ENCODE results near the gene CCDC149. TPM values are rescaled to one million over a fixed set of nuclear protein-coding genes. Genes with fewer than 3 reads are reported as not detected.

The CCDC149 gene
- total and polyA plus RNA-seq, 2 donors (not counting 1 experiment from before 2014, with no cell fraction given), result not detected

DNA sequence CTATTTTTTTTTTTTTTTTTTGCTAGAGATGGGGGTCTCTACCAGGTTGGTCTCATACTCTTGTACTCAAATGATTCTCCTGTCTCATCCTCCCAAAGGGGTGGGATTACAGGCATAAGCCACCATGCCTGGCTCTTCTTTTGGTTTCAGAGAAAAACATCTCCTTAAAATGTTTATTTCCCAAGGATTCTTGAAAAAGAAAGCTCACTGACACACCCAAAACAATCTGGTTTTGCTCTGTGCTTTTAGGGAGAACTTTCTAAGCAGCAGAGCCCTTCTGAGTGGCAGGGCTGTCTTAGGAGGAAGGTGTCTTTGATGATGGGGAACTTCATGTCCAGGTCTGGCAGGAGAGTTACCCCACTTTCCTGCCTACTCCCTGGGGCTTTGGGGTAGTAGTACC, 116.2 kb downstream of the CCDC149 start:
- Histone ChIP-seq H3K9ac (ENCODE audit: low read length) (no peak overlapping the region), H3K4me3 (ENCODE audit: control extremely low read depth in 1 of 5, extremely low read depth in 1 of 5, insufficient read depth in 1 of 5, low read depth in 2 of 5, low read length in 4 of 5) (no peak overlapping the region), H3K36me3 (replicated peaks in 1 of 2; ENCODE audit: control extremely low read depth in 1 of 2, control insufficient read depth in 1 of 2, extremely low read depth in 1 of 2, insufficient read depth in 2 of 2, low read length in 1 of 2) (no peaks in the 10 kb centered on the region), H3K4me2 (replicated peaks; ENCODE audit: low read depth, low read length, poor library complexity, severe bottlenecking) (no peak overlapping the region), H3K27me3 (replicated peaks in 1 of 4; ENCODE audit: control extremely low read depth in 1 of 4, control insufficient read depth in 3 of 4, insufficient read depth in 4 of 4, low read length in 3 of 4) (peaks cover 0 to 22% (median 7%) of the 10 kb centered on the region in 4 experiments), H3K27ac (ENCODE audit: low read length in 2 of 2) (no peak overlapping the region), H4K20me1 (ENCODE audit: control insufficient read depth, insufficient read depth, low read length, poor library complexity, severe bottlenecking) (no peaks in the 10 kb centered on the region), H2AFZ (ENCODE audit: insufficient read depth, low read depth, low read length, poor library complexity, severe bottlenecking) (no peak overlapping the region), H3K4me1 (ENCODE audit: control insufficient read depth in 2 of 2, insufficient read depth in 2 of 2, low read length in 2 of 2) (no peaks in the 10 kb centered on the region), H3K9me3 (ENCODE audit: control extremely low read depth in 1 of 3, control insufficient read depth in 2 of 3, insufficient read depth in 1 of 3, low read length in 2 of 3) (peaks cover 0 to 6% (median 0%) of the 10 kb centered on the region in 3 donors), H3K79me2 (ENCODE audit: control insufficient read depth, insufficient read depth, low read length) (no peaks in the 10 kb centered on the region)
- CTCF ChIA-PET, result no interaction called here
- POLR2A ChIA-PET, result no interaction called here
- TF ChIP-seq, protein P1, sequence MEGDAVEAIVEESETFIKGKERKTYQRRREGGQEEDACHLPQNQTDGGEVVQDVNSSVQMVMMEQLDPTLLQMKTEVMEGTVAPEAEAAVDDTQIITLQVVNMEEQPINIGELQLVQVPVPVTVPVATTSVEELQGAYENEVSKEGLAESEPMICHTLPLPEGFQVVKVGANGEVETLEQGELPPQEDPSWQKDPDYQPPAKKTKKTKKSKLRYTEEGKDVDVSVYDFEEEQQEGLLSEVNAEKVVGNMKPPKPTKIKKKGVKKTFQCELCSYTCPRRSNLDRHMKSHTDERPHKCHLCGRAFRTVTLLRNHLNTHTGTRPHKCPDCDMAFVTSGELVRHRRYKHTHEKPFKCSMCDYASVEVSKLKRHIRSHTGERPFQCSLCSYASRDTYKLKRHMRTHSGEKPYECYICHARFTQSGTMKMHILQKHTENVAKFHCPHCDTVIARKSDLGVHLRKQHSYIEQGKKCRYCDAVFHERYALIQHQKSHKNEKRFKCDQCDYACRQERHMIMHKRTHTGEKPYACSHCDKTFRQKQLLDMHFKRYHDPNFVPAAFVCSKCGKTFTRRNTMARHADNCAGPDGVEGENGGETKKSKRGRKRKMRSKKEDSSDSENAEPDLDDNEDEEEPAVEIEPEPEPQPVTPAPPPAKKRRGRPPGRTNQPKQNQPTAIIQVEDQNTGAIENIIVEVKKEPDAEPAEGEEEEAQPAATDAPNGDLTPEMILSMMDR (IDR thresholded peaks at IDR 0.05), result no peak
- peaks cover 39% of the 10 kb centered on the region for H3K27me3 Mint-ChIP-seq
- DNase-seq (no peak), ATAC-seq (ENCODE audit: low read depth) (no peak)
- H3K4me3 Mint-ChIP-seq, result no peak overlapping the region
- no peaks in the 10 kb centered on the region for H3K4me1 Mint-ChIP-seq
- intact Hi-C loops (cut with micrococcal nuclease), result no loop called here
- H3K9me3 Mint-ChIP-seq (ENCODE audit: insufficient read depth), result no peaks in the 10 kb centered on the region
- no peak overlapping the region for H3K27ac Mint-ChIP-seq

GRCh38 chr4:24795666-24796381, 117.0 kb downstream of the CCDC149 start:
- no peak overlapping the region for H2AFZ ChIP-seq (ENCODE audit: insufficient read depth, low read depth, low read length, poor library complexity, severe bottlenecking)
- H3K9me3 Mint-ChIP-seq (ENCODE audit: insufficient read depth), result no peaks in the 10 kb centered on the region
- ChIA-PET POLR2A (no interaction called here), CTCF (no interaction called here)
- H3K36me3 ChIP-seq (replicated peaks in 1 of 2; ENCODE audit: control extremely low read depth in 1 of 2, control insufficient read depth in 1 of 2, extremely low read depth in 1 of 2, insufficient read depth in 2 of 2, low read length in 1 of 2), result no peaks in the 10 kb centered on the region
- peaks cover 0 to 6% (median 0%) of the 10 kb centered on the region in 3 donors for H3K9me3 ChIP-seq (ENCODE audit: control extremely low read depth in 1 of 3, control insufficient read depth in 2 of 3, insufficient read depth in 1 of 3, low read length in 2 of 3)
- DNase-seq (no peak), ATAC-seq (ENCODE audit: low read depth) (no peak)
- no peaks in the 10 kb centered on the region for H4K20me1 ChIP-seq (ENCODE audit: control insufficient read depth, insufficient read depth, low read length, poor library complexity, severe bottlenecking)
- no peaks in the 10 kb centered on the region for H3K4me1 ChIP-seq (ENCODE audit: control insufficient read depth in 2 of 2, insufficient read depth in 2 of 2, low read length in 2 of 2)
- no peaks in the 10 kb centered on the region for H3K79me2 ChIP-seq (ENCODE audit: control insufficient read depth, insufficient read depth, low read length)
- no peak overlapping the region for H3K9ac ChIP-seq (ENCODE audit: low read length)
- H3K27ac ChIP-seq (ENCODE audit: low read length in 2 of 2), result no peak overlapping the region
- intact Hi-C loops (cut with micrococcal nuclease), result no loop called here
- TF ChIP-seq EZH2 (IDR thresholded peaks at IDR 0.05; ENCODE audit: borderline replicate concordance, insufficient read depth, low read depth, low read length, poor library complexity, severe bottlenecking), result no peak
- TF ChIP-seq, protein P1 (IDR thresholded peaks at IDR 0.05), result no peak
- H3K27me3 ChIP-seq (replicated peaks in 1 of 4; ENCODE audit: control extremely low read depth in 1 of 4, control insufficient read depth in 3 of 4, insufficient read depth in 4 of 4, low read length in 3 of 4), result peaks cover 0 to 14% (median 4%) of the 10 kb centered on the region in 4 experiments
- H3K27ac Mint-ChIP-seq, result no peak overlapping the region
- H3K4me1 Mint-ChIP-seq, result no peaks in the 10 kb centered on the region
- H3K27me3 Mint-ChIP-seq, result peaks cover 32% of the 10 kb centered on the region
- 87% methylated on average over 6 of the region's 9 CpGs for WGBS (ENCODE audit: insufficient coverage)
- H3K4me2 ChIP-seq (replicated peaks; ENCODE audit: low read depth, low read length, poor library complexity, severe bottlenecking), result no peak overlapping the region
- H3K4me3 Mint-ChIP-seq, result no peak overlapping the region
- no peak overlapping the region for H3K4me3 ChIP-seq (ENCODE audit: control extremely low read depth in 1 of 5, extremely low read depth in 1 of 5, insufficient read depth in 1 of 5, low read depth in 2 of 5, low read length in 4 of 5)
